Femur (tissue), 1 donor: ENCODE measurements around the gene MYH13.

ENCODE experiments used
- DNase-seq: peaks from one replicate; pipeline ENCODE4 v3.0.0-alpha.2; 2017

MYH13 gene

DNA sequence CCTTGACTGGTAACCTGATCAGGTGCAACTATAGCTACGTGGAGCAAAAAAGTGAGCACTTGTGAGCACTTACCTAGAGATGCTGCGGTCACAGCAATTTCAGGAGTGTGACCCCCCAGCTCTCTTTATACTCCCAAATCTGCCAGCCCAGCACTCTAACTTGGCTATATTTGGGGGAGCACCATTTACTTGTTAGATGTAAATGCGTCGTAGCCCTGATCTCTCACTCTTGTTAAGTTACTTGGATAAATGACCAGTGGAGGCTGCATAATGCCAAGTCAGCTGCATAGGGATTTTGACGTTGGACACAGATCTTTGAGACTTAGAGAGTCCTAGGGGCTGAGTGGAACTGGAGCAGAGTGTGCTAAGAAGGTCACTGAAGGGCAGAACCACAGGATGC, at the start of gene MYH13:
Gene MYH13, minus strand, starts transcription at position 101 of the 400 bp plus-strand sequence. CDS start 8,476 bp downstream, outside the sequence.
- DNase-seq, result no peak

DNA sequence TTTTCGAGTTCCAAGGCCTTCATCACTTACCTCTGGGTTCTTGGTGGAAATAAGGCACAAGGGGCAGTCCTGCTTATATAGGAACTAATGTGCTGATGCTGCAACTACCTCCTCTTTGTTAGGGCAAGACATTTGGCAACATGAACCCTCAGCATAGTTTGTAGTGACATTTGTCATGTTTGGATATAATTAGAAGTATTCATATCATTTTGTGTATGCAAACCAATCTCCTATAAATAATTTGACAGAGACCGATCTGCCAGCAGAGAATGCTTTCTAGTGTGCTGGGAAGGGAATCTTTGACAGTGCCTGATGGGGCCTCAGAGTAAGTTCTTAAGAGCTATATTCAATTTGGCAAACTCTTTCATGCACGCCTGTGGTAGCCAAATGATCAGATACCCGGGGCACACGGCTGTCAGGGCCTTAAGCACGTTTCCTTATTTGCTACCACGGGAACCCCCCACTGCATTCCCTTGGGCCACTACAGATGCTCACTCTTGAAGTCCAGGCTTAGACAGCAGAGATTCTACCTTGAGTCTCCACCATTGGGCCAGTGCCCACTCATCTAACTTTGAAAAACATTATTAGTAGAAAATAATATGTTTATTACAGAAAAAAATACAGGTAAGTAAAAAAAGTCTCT, 49.2 kb upstream of the MYH13 start, which contains the start of gene MYH8:
Gene MYH8, minus strand, starts transcription at position 51 of the 643 bp plus-strand sequence. CDS start 1,723 bp downstream, outside the sequence.
- DNase-seq, result peak; percentile 22

DNA sequence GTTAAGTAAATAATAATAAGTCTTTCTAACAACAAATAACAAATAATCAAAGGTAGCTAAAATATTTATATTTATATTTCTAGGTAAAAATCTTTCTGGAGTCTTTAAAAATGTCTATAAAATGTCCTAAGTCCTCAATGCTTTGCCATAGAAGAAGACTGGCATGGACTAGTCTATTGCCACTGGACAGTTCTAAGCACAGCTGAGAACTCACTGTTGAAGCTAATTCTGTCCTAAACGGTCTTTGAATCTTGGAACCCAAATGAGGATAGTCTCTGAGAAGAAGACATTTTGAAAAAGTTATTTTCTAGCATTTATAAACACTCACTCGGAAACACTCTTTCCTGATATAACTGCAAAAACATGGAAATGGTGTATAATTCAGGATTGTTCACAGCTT, 48.4 kb upstream of the MYH13 start:
- DNase-seq, result no peak

GRCh38 chr17:10420811-10421210, 48.0 kb upstream of the MYH13 start:
- DNase-seq, result no peak

GRCh38 chr17:10417431-10417830, 44.6 kb upstream of the MYH13 start:
- DNase-seq, result peak; percentile 48

- DNase-seq, result no peak
Measured at GRCh38 chr17:10415161-10415560, 42.4 kb upstream of the MYH13 start.

- DNase-seq, result no peak
Measured at GRCh38 chr17:10403589-10403988, 30.8 kb upstream of the MYH13 start.

DNA sequence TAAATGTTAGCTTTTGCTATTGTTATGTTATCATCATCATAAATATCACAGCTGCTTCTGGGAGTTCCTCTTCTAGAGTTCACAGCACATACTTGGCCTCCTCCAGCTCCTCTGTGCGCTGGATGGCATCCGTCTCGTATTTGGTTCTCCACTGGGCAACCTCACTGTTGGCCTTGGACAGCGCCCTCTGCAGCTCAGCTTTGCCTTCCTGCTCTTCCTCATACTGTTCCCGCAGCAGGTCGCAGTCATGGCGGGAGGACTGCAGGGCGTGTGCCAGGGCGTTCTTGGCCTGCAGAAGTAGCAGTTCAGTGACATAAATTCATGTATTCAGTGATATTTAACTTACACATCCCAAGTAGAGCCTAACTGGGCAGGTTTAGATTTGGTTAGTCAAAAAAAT, 25.5 kb upstream of the MYH13 start:
- DNase-seq, result no peak

GRCh38 chr17:10396524-10397163, 23.8 kb upstream of the MYH13 start:
- DNase-seq, result no peak

- no peak for DNase-seq
Measured at GRCh38 chr17:10394201-10394887, 21.5 kb upstream of the MYH13 start.

DNA sequence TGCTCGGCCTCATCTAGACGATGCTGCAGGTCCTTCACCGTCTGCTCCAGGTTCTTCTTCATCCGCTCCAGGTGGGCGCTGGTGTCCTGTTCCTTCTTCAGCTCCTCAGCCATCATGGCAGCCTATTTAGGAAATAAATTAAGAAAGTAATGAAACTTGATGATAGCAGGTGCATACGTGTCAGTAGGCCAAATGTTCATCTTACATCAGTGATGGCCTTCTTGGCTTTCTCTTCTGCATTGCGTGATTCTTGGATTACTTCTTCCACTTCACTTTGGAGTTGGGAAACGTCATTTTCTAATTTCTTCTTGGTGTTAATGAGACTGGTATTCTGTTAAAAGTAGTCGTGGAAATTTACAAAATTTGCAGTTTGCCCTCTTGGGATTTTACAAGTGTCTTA, 20.1 kb upstream of the MYH13 start:
- no peak for DNase-seq

DNA sequence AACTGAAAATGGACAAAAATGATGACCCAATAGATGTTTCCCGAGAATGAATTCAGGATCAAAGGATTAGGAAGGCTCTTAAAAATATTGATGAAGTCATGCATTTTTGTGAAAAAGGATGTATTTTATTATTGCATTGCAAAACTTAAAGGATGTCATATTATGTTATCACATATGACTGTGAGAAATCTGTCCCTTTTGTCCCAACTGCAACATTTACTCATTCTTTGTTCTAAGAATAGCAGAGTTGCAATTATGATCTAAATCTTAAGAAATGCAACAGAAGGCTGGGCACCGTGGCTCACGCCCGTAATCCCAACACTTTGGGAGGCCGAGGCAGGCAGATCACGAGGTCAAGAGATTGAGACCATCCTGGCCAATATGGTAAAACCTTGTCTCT, 13.1 kb upstream of the MYH13 start:
- no peak for DNase-seq

GRCh38 chr17:10384175-10384574, 11.4 kb upstream of the MYH13 start:
- peak; percentile 69 for DNase-seq

DNA sequence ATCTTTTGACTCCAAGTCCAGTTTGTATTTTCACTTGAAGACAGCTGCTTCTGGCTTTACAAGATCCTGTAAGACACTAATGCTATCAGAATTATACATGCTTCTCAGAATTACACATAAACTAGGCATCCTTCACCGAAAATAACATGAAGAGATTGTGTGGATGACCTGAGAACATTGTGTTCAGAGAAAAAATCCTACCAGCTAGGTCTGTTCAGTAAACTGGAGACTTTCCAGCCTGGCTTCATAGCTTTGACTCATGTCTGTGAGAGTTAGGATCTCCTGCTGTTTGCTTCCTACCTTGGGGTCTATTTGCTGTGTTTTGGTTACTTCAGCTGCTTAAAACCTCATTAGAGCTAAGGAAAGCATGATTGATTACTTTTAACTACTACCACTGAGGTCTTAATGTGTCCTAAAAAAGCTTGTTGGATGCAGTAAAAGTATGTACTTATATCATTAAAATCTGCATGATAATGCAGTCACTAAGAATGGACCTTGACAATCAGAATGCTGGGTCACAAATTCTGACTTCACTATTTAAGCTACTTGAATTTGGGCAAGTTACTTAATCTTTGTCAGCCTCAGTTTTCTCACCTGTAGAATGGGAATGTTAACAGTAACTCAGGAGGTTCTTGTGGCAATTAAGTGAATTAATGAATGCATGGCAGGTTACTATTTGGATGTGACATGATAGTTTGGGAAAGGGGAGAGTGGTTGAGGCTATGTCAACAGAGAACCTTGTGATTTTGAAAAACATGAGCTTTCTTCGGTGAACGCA, 8.0 kb upstream of the MYH13 start:
- DNase-seq, result no peak

DNA sequence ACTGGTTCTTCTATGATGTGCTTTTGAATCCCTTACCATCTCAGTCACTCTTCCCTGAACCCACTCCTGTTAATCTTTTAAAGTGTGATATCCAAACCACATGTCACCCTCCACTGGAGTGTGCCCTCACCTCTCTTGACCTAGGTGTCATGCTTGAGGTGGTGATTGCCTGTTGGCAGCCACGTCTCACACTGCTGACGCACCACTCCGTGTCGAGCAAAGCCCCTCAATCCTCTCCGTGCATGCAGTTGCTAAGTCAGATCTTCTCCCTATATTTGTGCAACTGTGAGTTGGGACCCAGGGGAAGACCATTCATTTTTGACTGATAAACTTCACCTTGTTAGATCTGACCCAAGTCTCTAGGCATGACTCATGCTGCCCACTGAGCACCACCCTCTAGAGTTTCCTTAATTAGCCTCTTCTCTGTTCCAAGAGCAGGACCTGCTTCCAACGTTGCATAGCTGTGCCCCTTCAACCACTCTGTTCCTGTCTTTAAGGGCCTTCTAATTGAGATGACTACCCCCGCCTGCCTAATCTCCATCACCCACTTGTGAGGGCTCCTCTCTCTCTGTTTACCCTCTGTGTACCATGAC, 2.7 kb downstream of the MYH13 start:
- DNase-seq, result no peak

- DNase-seq, result no peak
Measured at GRCh38 chr17:10369239-10369638, 3.6 kb downstream of the MYH13 start.

- DNase-seq, result no peak
Measured at GRCh38 chr17:10368561-10368960, 4.2 kb downstream of the MYH13 start.

DNA sequence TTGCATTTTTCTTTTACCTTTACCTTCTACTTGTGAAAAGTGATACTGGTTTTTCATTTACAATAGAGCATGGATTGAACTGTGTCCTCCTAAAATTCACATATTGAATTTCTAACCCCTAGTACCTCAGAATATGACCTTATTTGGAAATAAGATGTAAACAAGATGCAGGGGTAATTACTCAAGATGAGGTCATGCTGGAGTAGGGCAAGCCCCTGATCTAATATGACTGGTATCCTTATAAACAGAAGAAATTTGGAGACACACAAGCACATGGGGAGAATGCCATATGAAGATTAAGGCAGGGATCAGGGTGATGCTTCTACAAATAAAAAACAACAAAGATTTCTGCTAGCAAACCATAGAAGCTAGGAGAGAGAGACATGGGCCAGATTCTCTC, 12.2 kb downstream of the MYH13 start:
- DNase-seq, result no peak

- no peak for DNase-seq
Measured at GRCh38 chr17:10357768-10358167, 15.0 kb downstream of the MYH13 start.

DNA sequence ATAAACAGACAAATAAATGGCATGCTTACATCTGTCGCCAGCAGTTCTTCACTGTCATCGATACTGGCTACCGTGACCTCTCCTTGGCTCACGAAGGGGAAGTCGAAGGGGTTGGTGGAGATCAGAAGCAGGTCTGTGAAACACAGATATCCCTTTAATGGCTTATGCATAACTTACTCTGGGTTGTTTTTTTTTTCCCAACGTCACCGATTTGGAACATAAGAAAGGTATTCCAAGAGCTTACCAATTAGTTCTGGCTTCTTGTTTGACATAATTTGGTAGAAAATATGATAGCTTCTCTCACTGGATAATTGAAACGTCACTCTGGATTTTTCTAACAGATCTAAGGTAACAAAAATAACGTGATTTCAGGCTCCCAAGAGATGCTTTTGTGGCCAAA, 18.2 kb downstream of the MYH13 start:
- DNase-seq, result no peak

DNA sequence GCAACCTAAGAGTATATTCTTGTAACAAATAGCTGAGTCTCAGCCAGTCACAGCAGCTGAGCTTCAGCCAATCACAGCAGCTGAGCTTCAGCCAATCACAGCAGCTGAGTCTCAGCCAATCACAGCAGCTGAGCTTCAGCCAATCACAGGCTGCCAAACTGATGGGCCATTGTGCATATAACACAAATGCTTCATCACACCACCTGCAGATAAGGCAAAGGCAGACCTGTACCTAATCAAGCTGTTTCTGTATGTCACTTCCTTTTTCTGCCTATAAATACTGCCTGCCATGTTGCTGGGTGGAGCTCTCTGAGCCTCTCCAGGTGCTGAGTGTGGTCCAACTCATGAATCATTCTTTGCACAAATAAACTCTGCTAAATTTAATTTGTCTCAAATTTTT, 19.9 kb downstream of the MYH13 start:
- no peak for DNase-seq

- DNase-seq, result no peak
Measured at GRCh38 chr17:10349403-10349802, 23.4 kb downstream of the MYH13 start.

GRCh38 chr17:10344816-10345215, 28.0 kb downstream of the MYH13 start:
- no peak for DNase-seq
